ENCODE results near the gene LRTM2.
"Not testable (repeated sequence)": the region's sequence is repeated elsewhere in the genome, so short reads cannot be mapped to it uniquely, and the experiment has no call there.

Gene LRTM2

GRCh38 chr12:1812650-1813302 lies 7.6 kb upstream of the LRTM2 start:
- no peak for DNase-seq

- no peak for DNase-seq
Measured at GRCh38 chr12:1814266-1814665, 6.1 kb upstream of the LRTM2 start.

GRCh38 chr12:1815108-1815507 lies 5.3 kb upstream of the LRTM2 start:
- DNase-seq, result no peak

GRCh38 chr12:1815814-1816729 lies 4.3 kb upstream of the LRTM2 start:
- no peak for DNase-seq

GRCh38 chr12:1816730-1817348 lies 3.5 kb upstream of the LRTM2 start:
- DNase-seq, result no peak

GRCh38 chr12:1817928-1818327 lies 2.4 kb upstream of the LRTM2 start:
- not testable (repeated sequence) for DNase-seq

GRCh38 chr12:1819050-1819449 lies 1.3 kb upstream of the LRTM2 start:
- DNase-seq, result no peak

- DNase-seq, result peak; percentile 41
Measured at GRCh38 chr12:1819571-1819970, 794 bp upstream of the LRTM2 start.

- DNase-seq, result no peak
Measured at GRCh38 chr12:1820896-1821291, 529 bp downstream of the LRTM2 start.

- DNase-seq, result peak; percentile 88
Measured at GRCh38 chr12:1821805-1822204, 1.4 kb downstream of the LRTM2 start.

GRCh38 chr12:1822699-1823098 lies 2.3 kb downstream of the LRTM2 start:
- no peak for DNase-seq

GRCh38 chr12:1823237-1823636 lies 2.9 kb downstream of the LRTM2 start:
- DNase-seq, result no peak

GRCh38 chr12:1825382-1826102 lies 5.2 kb downstream of the LRTM2 start:
- peak; percentile 59 for DNase-seq

GRCh38 chr12:1826401-1826800 lies 6.0 kb downstream of the LRTM2 start:
- no peak for DNase-seq

- peak; percentile 90 for DNase-seq
Measured at GRCh38 chr12:1826867-1827705, 6.7 kb downstream of the LRTM2 start.

- peak; percentile 90 for DNase-seq
Measured at GRCh38 chr12:1827826-1828805, 7.8 kb downstream of the LRTM2 start.

- DNase-seq, result peak; percentile 86
Measured at GRCh38 chr12:1828856-1829255, 8.5 kb downstream of the LRTM2 start.

- peak; percentile 64 for DNase-seq
Measured at GRCh38 chr12:1829306-1829900, 9.0 kb downstream of the LRTM2 start.

GRCh38 chr12:1830401-1830845 lies 10.1 kb downstream of the LRTM2 start:
- DNase-seq, result no peak

Data from NCI-H2171 treated with DMSO at 0.1 percent for 48 hours (cell line).